NCI-H1930 (cell line): ENCODE measurements around the gene PHLDA1.

Experiments used
- DNase-seq, 2 experiments: peaks; one replicate each; lab custom pipeline; 2025; lab: John Stamatoyannopoulos, UW

Gene PHLDA1

DNA sequence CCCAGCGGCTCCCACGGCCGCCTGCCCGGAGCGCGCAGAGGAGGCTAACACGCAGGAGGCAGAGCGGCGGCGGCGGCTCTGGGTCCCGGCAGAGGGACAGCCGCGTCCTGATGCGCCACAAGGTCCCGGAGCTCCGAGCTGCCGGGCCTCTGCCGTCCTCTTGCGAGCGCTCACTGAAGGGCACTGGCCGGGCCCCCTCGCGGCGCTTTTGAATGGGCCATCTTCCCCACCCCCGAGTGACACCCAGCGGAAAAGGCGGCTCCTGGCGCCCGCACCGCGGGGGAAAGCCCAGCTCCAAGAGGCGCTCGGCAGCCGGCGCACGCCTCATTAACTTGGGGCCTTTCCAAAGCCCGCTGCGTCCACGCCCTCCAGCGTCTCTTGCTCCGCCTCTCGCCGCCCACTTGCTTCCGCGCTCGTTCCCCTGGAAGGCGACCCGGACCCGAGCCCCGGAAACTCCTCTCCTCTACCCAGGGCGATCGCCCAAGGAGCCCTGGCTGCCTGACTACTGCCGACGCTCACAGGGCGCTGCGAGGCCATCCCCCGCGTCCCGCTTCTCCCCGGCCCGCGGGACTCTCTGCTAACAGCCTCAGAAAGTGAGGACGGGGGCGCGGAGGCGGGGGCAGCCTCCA lies at the start of gene PHLDA1:
TSS of gene PHLDA1 (minus strand) at position 363 of the 629 bp plus-strand sequence.
- DNase-seq: peak; percentile 81 to 82

DNA sequence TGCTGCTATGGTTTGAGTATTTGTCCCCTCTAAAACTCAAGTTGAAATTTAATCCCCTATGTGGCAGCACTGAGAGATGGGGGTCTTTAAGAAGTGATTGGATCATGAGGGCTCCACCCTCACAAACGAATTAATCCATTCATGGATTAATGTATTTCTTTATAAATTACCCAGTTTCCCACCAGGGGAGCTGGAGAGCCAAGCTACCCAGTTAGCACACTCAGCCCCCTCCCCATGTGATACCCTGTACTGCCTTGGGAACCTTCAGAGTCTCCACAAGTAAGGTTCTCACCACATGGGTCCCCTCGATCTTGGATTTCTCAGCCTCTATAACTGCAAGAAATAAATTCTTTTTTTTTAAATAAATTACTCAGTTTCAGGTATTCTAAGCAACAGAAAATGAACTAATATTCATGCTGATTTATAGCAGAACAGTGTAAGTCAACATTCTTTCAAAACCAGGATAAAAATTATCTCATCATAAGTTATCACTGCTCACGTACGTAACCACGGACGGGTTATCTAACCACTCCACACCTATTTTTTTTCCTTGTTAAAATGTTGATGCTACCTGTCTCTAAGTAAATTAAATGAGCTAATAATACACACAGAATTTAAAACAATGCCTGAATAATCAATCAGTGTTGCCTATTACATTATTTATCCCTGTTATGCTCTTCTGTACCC lies 49.3 kb upstream of the PHLDA1 start:
- DNase-seq: no peak

DNA sequence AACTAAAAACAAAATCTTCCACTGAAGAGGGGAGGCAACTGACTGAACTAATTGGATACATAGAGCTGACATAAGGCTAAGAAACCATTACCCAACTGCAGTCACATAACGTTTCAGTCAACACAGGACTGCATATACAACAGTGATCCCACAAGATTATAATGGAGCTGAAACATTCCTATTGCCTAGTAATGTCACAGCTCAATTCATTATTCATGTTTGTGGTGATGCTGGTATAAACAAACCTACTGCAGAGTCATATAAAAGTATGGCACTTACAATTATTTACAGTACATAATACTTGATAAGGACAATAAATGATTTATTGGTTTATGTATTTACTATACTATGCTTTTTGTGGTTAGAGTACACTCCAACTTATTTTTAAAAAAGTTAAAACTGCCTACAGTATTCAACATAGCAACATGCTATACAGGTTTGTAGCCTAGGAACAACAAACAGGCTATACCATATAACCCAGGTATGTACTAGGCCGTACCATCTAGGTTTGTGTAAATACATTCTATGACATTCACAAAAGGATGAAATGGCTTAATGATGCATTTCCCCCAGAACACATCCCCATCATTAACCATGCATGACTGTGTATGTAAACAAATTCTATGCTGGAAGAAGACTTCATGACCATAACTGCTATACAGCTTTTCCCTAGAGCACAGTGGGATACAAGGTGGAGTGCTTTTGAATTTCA lies 48.6 kb upstream of the PHLDA1 start:
- DNase-seq: no peak

- no peak for DNase-seq
These were observed 47.2 kb upstream of the PHLDA1 start for GRCh38 chr12:76078748-76079147.

DNA sequence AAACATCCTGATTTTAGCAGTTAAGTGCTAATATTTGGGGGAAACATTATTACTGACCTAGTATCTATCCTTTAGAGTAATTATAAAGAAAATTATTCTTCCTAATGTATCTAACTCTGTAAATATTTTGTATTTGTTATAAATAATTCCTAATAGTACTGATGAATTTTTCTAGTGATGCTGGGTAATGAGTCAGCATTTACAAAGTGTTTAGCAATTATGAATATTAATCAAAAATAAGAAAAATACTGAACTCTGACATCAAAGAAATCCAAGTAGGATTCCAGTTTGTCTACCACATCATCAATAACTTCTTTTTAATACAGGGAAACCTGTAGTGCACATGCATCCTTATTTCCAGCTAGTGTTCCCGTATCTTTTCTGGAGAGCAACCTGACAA lies 43.9 kb upstream of the PHLDA1 start:
- DNase-seq: no peak

DNA sequence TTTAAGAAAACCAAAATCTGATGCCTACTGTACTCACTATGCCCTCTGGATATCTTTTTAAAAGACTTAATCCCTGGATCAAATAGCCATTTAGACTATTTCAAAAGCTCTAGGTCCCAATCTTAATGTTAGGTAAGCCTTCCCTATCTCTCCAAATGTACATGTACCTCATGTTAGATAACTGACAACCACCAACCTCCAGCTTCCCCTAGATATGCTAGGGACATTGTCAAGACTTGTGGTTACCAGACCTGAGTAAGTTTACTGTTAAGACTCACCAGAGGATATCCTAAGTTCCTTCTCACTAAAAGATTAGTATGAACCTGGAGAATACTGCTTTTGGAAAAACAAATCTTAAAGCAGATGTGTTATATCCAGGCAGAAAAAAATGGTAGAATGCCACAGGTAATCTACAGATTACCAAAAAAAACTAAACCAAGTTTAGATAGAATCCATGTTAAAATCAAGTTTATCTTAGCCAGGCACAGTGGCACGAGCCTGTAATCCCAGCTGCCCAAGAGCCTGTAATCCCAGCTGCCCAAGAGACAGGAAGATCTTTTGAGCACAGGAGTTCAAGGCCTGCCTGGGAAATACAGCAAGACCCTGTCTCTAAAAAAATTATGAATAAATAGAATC lies 43.2 kb upstream of the PHLDA1 start:
- DNase-seq: no peak

GRCh38 chr12:76073561-76073960 lies 42.0 kb upstream of the PHLDA1 start:
- no peak for DNase-seq

- no peak for DNase-seq
These were observed 41.0 kb upstream of the PHLDA1 start for GRCh38 chr12:76072568-76072967.

GRCh38 chr12:76069339-76069738 lies 37.8 kb upstream of the PHLDA1 start:
- no peak for DNase-seq

DNA sequence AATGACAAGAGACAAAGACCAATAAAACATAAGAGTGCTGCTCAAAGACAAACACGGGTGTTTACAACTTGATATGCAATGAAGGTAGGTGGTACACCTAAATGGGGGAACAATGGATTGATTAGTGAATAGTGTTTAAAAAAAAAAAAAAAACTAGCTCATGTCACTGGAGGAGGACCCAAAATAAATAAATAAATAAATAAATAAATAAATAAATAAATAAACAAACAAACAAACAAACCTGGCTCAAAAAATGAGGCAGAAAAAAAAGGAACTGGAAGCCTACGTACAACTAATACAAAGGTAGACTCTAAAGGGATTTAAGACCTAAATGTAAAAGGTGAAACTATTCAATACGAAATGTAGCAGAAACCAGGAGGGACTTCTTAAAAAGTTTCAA lies 34.3 kb upstream of the PHLDA1 start:
- no peak for DNase-seq

GRCh38 chr12:76064904-76065303 lies 33.3 kb upstream of the PHLDA1 start:
- DNase-seq: no peak

GRCh38 chr12:76060111-76060510 lies 28.5 kb upstream of the PHLDA1 start:
- DNase-seq: no peak

GRCh38 chr12:76057326-76057725 lies 25.8 kb upstream of the PHLDA1 start:
- DNase-seq: no peak

DNA sequence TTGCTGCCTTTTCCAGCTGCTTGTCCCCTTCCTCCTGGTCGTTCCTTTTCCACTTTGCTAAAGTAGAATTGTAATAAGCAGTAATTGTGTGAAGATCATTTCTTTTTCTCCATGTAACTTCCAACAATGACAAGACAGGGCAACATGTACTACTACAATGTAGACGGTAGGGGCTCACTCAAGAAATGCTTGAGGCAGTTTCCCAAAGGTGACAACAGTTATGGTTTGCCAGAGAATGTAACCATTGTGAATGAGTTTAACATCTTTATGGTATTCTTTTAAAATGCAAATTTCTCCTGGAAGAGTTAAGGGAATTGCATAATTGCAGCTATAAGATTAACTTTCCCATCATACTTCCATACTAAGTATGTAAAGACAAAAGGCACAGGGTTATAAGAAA lies 23.8 kb upstream of the PHLDA1 start:
- DNase-seq: no peak

- DNase-seq: no peak
These were observed 18.1 kb upstream of the PHLDA1 start for GRCh38 chr12:76049575-76050251.

GRCh38 chr12:76047742-76048141 lies 16.2 kb upstream of the PHLDA1 start:
- DNase-seq: no peak

GRCh38 chr12:76047060-76047459 lies 15.5 kb upstream of the PHLDA1 start:
- DNase-seq: no peak

- DNase-seq: no peak
These were observed 11.8 kb upstream of the PHLDA1 start for GRCh38 chr12:76043377-76043776.

GRCh38 chr12:76042147-76042546 lies 10.6 kb upstream of the PHLDA1 start:
- no peak for DNase-seq

- DNase-seq: no peak
These were observed 9.8 kb upstream of the PHLDA1 start for GRCh38 chr12:76041406-76041805.

DNA sequence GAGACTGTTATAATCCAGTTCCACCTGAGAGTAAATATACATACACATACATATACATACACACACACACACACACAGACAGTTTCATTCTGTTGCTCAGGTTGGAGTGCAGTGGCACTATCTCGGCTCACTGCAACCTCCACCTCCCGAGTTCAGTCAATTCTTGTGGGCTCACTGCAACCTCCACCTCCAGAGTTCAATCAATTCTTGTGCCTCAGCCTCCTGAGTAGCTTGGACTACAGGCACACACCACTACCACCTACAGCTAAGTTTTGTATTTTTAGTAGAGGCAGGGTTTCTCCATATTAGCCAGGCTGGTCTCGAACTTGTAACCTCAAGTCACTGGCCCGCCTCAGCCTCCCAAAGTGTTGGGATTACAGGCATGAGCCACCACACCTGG lies 8.9 kb upstream of the PHLDA1 start:
- DNase-seq: no peak

DNA sequence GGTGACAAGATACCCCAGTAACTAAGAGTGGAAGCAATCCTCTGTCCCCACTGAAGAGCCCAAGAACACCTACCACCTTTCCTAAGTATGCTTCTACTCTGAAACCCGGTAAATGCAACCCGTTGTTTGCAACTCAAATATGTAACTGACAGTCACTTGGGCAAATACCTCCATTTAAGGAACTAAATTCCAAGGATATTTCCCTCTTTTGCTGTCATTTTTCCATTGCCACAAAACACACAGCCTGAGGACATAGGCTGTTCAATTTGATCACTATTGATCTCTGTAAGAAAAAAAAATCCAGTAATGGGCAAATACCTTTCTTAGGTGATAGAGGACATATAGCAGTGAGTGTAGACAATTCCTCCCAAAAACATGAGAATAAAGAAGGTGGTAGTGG lies 6.6 kb upstream of the PHLDA1 start:
- no peak for DNase-seq
